ENCODE results near the gene CRACR2B. TPM values are rescaled to one million over a fixed set of nuclear protein-coding genes. Genes with fewer than 3 reads are reported as not detected.

The CRACR2B gene
- total RNA-seq, 2 experiments from 2014 or later: 1.8 to 2.3 TPM

DNA sequence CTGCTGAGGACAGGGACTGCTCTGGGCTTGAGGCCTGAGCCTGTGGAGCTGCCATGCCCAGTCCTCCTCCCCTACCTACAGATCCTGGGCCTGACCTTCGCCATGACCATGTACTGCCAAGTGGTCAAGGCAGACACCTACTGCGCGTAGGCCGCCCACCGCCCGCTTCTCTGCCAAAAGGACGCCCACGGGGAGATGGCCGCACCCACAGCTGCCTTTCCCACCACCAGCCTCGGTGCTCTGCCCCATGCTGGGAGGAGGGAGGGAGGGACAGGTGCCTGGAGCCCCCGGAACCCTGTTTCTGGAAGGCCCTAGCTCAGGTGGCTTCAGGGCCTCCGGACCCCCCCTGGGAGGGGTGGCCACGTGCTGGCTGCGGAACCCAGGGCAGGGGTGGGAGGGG, 38.8 kb downstream of the CRACR2B start:
- DNase-seq: no peak
- intact Hi-C loops (cut with micrococcal nuclease): no loop called here
- H3K27ac Mint-ChIP-seq: no peak overlapping the region
- no peaks in the 10 kb centered on the region for H3K36me3 Mint-ChIP-seq
- no peaks in the 10 kb centered on the region for H3K27me3 Mint-ChIP-seq
- no peaks in the 10 kb centered on the region for H3K9me3 Mint-ChIP-seq
- H3K4me1 Mint-ChIP-seq (ENCODE audit: low read depth): no peaks in the 10 kb centered on the region
- CTCF ChIA-PET: no interaction called here
- H3K4me3 Mint-ChIP-seq: no peak overlapping the region
- POLR2A ChIA-PET: interaction anchor here (0.6 to 1.0 kb wide), 2 partner anchors 24 to 85 kb away, joined by 3 read pairs; partner anchors contain the start of genes POLR2L and TSPAN4

DNA sequence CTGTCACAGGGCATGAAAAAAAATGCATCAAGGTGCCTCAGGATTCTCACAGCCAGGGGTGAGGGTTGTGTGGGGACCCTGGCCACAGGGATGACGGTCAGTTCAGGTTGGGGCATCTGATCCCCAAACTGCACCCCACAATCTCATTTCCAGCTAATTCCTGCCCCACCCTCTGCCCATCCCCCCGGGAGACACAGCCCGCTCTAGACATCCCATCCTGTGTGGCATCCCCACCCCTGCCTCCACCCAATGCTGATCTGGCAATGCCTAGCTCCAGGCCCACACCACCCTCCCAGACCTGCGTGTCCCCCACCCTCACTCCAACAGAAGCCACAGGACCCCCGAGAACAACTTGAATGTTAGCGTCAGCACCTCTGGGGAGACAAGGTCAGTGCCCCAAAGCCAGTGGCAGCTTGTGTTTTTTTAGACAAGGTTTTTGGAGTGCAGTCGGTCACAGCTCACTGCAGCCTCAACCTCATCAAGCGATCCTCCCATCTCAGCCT, 40.2 kb downstream of the CRACR2B start:
- Mint-ChIP-seq H3K27ac (no peak overlapping the region), H3K4me3 (no peak overlapping the region), H3K9me3 (no peaks in the 10 kb centered on the region), H3K27me3 (no peaks in the 10 kb centered on the region), H3K4me1 (ENCODE audit: low read depth) (no peaks in the 10 kb centered on the region), H3K36me3 (no peaks in the 10 kb centered on the region)
- intact Hi-C loops (cut with micrococcal nuclease): no loop called here
- ChIA-PET CTCF (no interaction called here), POLR2A (no interaction called here)
- no peak for DNase-seq

DNA sequence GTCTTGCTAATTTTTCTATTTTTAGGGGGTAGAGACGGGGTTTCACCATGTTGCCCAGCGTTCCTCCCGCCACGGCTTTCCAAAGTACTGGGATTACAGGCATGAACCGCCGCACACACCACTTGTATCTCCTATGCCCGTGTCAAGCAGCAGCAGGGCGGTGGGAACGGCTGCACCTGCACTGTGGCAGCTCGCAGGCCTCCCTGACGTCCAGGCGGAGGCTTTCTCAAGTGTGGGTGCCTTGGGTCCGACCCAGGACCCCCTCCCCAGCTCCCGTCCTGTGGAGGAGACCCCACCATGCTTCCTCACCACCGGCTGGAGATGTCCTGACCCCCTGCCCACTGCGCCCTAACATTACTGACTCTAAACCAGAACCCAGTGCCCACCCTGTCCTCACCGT, 40.7 kb downstream of the CRACR2B start:
- no peaks in the 10 kb centered on the region for H3K9me3 Mint-ChIP-seq
- intact Hi-C loops (cut with micrococcal nuclease): no loop called here
- no peaks in the 10 kb centered on the region for H3K36me3 Mint-ChIP-seq
- ChIA-PET CTCF (no interaction called here), POLR2A (no interaction called here)
- no peak overlapping the region for H3K4me3 Mint-ChIP-seq
- H3K27me3 Mint-ChIP-seq: no peaks in the 10 kb centered on the region
- DNase-seq: no peak
- H3K27ac Mint-ChIP-seq: no peak overlapping the region
- H3K4me1 Mint-ChIP-seq (ENCODE audit: low read depth): no peaks in the 10 kb centered on the region

DNA sequence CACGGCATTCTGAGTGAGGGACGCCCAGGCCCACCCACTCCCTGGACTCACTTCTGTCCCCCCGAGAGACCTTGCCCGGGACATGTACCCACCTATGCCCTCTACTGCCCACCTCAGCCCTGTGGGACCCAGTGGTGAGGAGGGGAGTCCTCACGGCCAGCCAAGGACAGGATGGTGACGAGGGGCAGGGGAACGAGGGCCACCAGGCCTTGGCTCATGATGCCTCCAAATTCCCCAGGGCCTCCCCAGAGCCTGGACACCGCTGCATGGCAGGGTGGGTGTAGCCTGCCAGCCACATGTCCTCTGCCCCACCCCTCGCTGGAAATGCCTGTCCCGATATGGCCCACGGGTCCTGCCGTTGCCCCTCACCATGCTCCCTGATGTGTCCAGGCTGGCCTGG, 41.1 kb downstream of the CRACR2B start:
- ChIA-PET CTCF (no interaction called here), POLR2A (no interaction called here)
- DNase-seq: no peak
- Mint-ChIP-seq H3K36me3 (no peaks in the 10 kb centered on the region), H3K9me3 (no peaks in the 10 kb centered on the region), H3K4me1 (ENCODE audit: low read depth) (no peaks in the 10 kb centered on the region), H3K27me3 (no peaks in the 10 kb centered on the region), H3K4me3 (no peak overlapping the region), H3K27ac (no peak overlapping the region)
- intact Hi-C loops (cut with micrococcal nuclease): no loop called here

DNA sequence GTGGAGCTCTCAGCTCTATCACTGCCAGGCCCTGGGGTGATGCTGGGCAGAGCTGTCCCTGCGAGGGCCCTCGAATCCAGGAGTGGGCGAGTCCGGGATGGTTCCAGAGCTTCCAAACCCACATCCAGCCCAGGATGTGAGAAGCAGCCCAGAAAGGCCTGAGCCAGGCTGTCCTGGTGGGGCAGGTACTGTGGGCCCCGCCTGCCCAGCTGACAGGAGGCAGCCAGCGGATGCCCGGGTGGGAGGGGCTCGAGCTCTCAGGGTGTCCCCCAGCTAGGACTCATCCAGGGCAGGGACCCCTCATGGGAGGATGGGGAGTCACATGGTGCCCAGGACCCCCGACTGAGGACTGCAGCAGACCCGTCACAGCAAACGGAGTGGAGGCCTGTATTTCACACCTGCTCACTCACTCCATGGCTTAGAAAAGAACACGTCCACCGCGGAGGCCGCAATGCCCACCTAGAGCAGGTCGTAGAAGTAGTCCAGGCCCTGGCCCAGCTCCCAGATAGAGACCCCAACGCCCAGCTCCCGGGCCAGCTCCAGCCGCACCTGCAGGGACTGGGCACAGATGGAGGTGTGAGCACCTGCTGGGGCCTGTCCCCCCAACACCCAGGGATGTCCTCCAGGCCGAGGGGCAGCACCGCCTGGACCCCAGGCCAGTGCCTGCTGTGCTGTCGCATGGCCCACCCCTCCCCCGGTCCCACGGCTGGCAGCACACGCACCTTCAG, 41.8 kb downstream of the CRACR2B start:
- ChIA-PET CTCF (no interaction called here), POLR2A (no interaction called here)
- no peak overlapping the region for H3K27ac Mint-ChIP-seq
- H3K27me3 Mint-ChIP-seq: no peaks in the 10 kb centered on the region
- no peak for DNase-seq
- H3K9me3 Mint-ChIP-seq: no peaks in the 10 kb centered on the region
- H3K36me3 Mint-ChIP-seq: peaks cover under 1% of the 10 kb centered on the region
- intact Hi-C loops (cut with micrococcal nuclease): no loop called here
- no peak overlapping the region for H3K4me3 Mint-ChIP-seq
- H3K4me1 Mint-ChIP-seq (ENCODE audit: low read depth): no peaks in the 10 kb centered on the region

DNA sequence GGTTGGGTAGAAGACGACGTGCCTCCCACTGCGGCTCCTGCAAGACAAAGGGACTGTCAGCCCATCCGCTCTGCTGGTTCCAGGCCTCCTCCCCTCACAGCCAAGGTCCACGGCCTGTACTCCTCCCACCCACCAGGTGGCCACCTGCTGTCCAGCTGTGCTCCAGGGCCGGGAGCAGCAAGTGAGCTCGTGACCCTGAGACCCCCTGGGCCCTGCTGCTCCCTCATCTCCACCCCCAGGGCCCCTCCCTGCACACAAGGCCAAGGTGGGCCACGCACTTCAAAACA, 42.4 kb downstream of the CRACR2B start:
- Mint-ChIP-seq H3K36me3 (peaks cover 2% of the 10 kb centered on the region), H3K4me3 (no peak overlapping the region), H3K9me3 (no peaks in the 10 kb centered on the region), H3K4me1 (ENCODE audit: low read depth) (no peaks in the 10 kb centered on the region), H3K27me3 (no peaks in the 10 kb centered on the region), H3K27ac (no peak overlapping the region)
- ChIA-PET POLR2A (no interaction called here), CTCF (no interaction called here)
- no peak for DNase-seq
- intact Hi-C loops (cut with micrococcal nuclease): no loop called here

DNA sequence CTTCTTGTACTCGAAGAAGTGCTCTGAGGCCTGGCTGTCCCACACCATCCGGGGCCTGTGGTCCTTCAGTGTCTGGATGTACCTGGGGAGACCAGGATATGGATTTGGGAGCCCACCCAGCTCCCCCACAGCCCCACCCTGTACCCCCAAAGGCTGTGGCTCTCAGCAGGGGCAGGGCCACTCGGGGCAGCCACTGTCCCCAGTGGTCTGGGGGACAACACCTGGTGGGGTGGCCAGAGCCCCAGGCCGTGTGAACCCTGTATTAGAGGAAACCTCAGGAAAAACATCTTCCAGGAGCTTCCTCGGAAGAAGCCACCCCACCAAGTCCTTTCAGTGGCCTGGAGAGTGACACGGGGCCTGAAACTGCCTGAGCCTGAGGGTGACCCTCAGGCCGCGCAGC, 42.7 kb downstream of the CRACR2B start:
- Mint-ChIP-seq H3K27me3 (no peaks in the 10 kb centered on the region), H3K4me1 (ENCODE audit: low read depth) (no peaks in the 10 kb centered on the region), H3K9me3 (no peaks in the 10 kb centered on the region), H3K36me3 (peaks cover 2% of the 10 kb centered on the region), H3K27ac (no peak overlapping the region), H3K4me3 (no peak overlapping the region)
- POLR2A ChIA-PET: no interaction called here
- no peak for DNase-seq
- intact Hi-C loops (cut with micrococcal nuclease): no loop called here
- CTCF ChIA-PET: no interaction called here

DNA sequence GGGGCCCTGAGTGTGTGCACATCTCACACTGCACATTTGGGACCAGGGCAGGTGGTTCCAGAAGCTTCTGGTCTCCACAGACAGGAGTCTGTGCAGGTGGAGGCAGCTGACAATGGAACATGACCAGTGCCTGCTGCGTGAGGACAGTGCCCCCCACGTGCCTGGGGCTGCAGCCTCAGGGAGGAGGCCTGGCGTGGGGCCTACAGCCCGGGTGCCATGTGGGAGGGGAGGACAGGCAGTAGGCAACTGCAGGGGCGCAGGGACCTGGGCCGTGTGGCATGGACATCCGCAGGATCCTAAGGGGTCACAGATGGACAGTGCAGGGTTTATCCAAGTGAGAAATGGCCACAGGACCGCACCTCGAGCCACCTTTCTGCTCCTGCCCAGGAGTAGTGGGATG, 43.8 kb downstream of the CRACR2B start:
- DNase-seq: no peak
- H3K4me1 Mint-ChIP-seq (ENCODE audit: low read depth): no peaks in the 10 kb centered on the region
- CTCF ChIA-PET: interaction anchor here (1.2 kb wide), 1 partner anchor 182 kb away, joined by 4 read pairs; no protein-coding TSS in a partner anchor
- H3K36me3 Mint-ChIP-seq: peaks cover 2% of the 10 kb centered on the region
- no peak overlapping the region for H3K4me3 Mint-ChIP-seq
- H3K27ac Mint-ChIP-seq: no peak overlapping the region
- no peaks in the 10 kb centered on the region for H3K9me3 Mint-ChIP-seq
- POLR2A ChIA-PET: no interaction called here
- intact Hi-C loops (cut with micrococcal nuclease): no loop called here
- no peaks in the 10 kb centered on the region for H3K27me3 Mint-ChIP-seq

DNA sequence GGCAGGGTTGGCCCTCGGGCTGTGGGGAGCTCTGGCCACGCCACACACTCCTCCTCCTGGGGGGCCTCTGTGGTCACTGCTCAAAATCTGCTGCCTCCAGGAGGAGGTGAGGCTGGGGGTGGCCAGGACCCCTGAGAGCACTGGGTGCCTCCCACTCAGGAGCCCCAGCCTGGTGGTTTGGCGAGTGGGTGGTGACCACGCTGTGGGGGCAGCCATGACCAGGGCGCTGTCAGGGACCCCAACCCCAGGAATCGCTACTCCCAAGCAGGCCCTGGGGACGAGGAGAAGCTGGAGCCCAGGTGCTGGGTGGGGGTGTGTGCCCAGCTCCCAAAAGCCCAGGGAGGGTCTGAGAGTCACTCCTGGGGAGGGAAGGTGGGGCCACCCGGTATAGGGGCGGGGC, 45.1 kb downstream of the CRACR2B start:
- no peak overlapping the region for H3K27ac Mint-ChIP-seq
- no peaks in the 10 kb centered on the region for H3K9me3 Mint-ChIP-seq
- H3K4me1 Mint-ChIP-seq (ENCODE audit: low read depth): no peaks in the 10 kb centered on the region
- ChIA-PET POLR2A (no interaction called here), CTCF (interaction anchor here (0.8 kb wide), 1 partner anchor 24 kb away, joined by 3 read pairs; no protein-coding TSS in a partner anchor)
- no peak overlapping the region for H3K4me3 Mint-ChIP-seq
- no peak for DNase-seq
- H3K36me3 Mint-ChIP-seq: peaks cover 3% of the 10 kb centered on the region
- intact Hi-C loops (cut with micrococcal nuclease): no loop called here
- H3K27me3 Mint-ChIP-seq: no peaks in the 10 kb centered on the region

DNA sequence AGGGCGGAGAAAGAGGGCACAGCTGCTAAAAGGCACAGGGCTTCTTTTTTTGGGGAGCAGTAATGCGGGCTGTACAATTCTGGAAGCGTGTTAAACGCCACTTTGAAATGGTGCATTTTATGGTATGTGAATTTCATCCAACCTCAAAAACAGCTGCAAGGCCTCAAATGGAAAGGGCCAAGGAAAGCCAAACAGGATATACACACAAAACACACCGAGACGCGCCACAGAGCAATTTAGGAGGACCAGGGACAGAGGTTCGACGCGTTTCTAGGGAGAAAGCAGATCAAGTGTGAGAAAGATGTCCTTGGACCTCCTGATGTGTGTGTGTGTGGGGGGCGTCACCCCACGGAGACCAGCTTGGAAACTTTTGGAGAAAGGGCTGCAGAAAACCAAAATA, 46.0 kb downstream of the CRACR2B start:
- Mint-ChIP-seq H3K4me3 (no peak overlapping the region), H3K27ac (no peak overlapping the region), H3K27me3 (no peaks in the 10 kb centered on the region), H3K36me3 (peaks cover 4% of the 10 kb centered on the region), H3K4me1 (ENCODE audit: low read depth) (no peaks in the 10 kb centered on the region), H3K9me3 (no peaks in the 10 kb centered on the region)
- ChIA-PET CTCF (no interaction called here), POLR2A (no interaction called here)
- intact Hi-C loops (cut with micrococcal nuclease): no loop called here
- no peak for DNase-seq

DNA sequence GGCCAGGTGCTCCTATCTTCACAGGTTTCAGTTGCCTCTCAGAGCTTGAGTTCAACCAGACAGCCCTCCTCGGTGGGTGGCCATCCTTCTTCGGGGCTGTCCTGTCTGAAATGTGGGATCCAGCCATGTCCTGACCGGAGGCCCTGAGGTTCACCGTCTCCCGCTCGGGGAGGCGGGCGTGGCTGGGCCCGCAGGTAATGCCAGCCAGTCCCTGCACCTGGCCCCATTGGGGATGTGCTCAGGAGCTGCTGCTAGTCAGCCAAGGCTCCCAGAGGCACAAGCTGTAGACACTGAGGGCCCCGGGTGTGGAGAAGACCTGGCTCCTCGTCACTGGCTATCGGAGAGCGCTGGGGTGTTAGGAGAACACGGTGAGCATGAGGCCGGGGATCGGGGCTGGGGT, 47.5 kb downstream of the CRACR2B start:
- no peak for DNase-seq
- H3K4me3 Mint-ChIP-seq: no peak overlapping the region
- intact Hi-C loops (cut with micrococcal nuclease): no loop called here
- H3K9me3 Mint-ChIP-seq: no peaks in the 10 kb centered on the region
- no peaks in the 10 kb centered on the region for H3K27me3 Mint-ChIP-seq
- no peaks in the 10 kb centered on the region for H3K4me1 Mint-ChIP-seq (ENCODE audit: low read depth)
- no peak overlapping the region for H3K27ac Mint-ChIP-seq
- ChIA-PET POLR2A (no interaction called here), CTCF (no interaction called here)
- peaks cover 8% of the 10 kb centered on the region for H3K36me3 Mint-ChIP-seq

DNA sequence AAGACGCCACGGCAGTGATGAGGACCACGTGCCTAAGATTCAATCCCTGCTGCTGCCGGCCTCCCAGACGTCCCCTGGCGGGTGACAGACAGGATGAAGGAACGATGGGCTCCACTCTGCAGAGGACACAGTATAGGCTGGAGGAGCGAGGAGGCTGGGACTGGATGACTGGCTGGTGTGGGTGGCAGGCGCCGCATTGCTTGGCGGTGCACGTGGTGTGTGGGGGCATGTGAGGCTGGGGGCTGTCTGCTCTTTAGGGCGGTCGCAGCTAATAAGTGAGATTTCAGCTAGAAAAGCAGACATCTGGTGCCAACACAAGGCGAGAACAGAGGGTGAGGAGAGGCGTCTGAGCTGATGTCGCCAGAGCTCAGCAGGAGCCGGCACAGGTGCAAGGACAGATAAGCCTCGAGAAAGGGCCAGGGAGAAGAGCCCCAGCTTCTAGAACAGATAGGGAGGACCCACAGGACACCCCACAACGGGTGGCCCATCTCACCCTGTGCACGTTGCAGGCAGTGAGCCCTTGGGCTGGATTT, 48.1 kb downstream of the CRACR2B start:
- Mint-ChIP-seq H3K9me3 (no peaks in the 10 kb centered on the region), H3K36me3 (peaks cover 10% of the 10 kb centered on the region), H3K4me3 (no peak overlapping the region), H3K4me1 (ENCODE audit: low read depth) (no peaks in the 10 kb centered on the region), H3K27me3 (no peaks in the 10 kb centered on the region), H3K27ac (no peak overlapping the region)
- ChIA-PET POLR2A (no interaction called here), CTCF (no interaction called here)
- DNase-seq: no peak
- intact Hi-C loops (cut with micrococcal nuclease): no loop called here

DNA sequence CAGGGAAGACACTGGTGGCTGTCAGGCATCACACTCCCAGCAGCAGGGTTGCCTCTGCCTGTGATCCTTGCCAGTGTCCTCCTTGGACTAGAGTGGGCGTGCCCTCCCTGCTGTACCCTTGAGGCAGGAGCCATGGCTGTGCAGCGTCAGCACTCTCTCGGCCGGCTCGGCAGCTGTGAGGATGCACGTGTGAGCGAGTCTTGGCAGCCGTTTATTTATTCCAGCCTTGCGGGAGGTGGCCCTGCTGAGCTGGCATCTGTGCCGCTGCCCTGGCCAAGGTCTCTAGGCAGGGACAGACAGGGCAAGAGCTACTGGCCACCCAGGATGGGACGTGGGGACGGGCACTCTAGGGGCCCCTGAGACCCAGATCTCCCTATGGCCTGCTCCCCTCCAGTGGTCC, 48.8 kb downstream of the CRACR2B start:
- Mint-ChIP-seq H3K27me3 (no peaks in the 10 kb centered on the region), H3K4me3 (no peak overlapping the region), H3K9me3 (no peaks in the 10 kb centered on the region), H3K27ac (no peak overlapping the region), H3K36me3 (peaks cover 10% of the 10 kb centered on the region), H3K4me1 (ENCODE audit: low read depth) (no peaks in the 10 kb centered on the region)
- DNase-seq: no peak
- ChIA-PET POLR2A (no interaction called here), CTCF (no interaction called here)
- intact Hi-C loops (cut with micrococcal nuclease): no loop called here
